ENCODE measurements around the gene GSE1. TPM values are rescaled to one million over a fixed set of nuclear protein-coding genes. Genes with fewer than 3 reads are reported as not detected.

GSE1 gene
- total and polyA plus RNA-seq, 9 of the 15 experiments (the other 6 are each of a cell fraction or from before 2014, with no cell fraction given), result 12.2 to 244 (median 57.9) TPM

DNA sequence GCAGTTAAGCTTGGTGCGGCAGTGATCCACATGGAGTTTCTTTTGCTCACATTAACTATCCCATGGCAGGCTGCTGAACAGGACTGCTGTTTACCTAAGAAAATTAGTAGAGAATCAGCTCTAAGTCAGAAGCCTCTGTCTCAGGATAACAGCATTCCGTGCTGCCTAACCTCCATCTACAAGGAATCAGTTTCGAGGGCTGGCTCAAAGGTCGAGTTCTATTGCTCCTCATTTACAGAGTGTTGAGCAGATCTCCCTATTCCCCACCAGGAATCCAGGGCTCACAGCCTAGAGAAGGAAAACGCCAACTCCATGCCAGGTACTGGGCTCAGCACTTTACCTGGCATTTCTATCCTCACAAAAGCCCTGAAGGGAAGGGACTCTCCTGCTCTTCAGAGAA lies 65.7 kb downstream of the GSE1 start:
- Histone ChIP-seq H3K79me2 (ENCODE audit: control insufficient read depth, insufficient read depth, low read length) (peaks cover 15% of the 10 kb centered on the region), H3K9ac (ENCODE audit: insufficient read depth in 1 of 2, low read depth in 2 of 2, low read length in 2 of 2) (no peak overlapping the region), H3K4me3 (no peak overlapping the region), H3K4me1 (replicated peaks in 1 of 2; ENCODE audit: control insufficient read depth in 2 of 2, insufficient read depth in 2 of 2, low read length in 2 of 2) (peaks cover 0 to 4% of the 10 kb centered on the region in 2 experiments; a peak in 3 of 5 replicates), H3K27me3 (ENCODE audit: control insufficient read depth in 2 of 2, insufficient read depth in 2 of 2, low read length in 2 of 2) (no peaks in the 10 kb centered on the region), H3K4me2 (ENCODE audit: insufficient read depth, low read length) (no peak overlapping the region), H3K36me3 (ENCODE audit: control insufficient read depth, insufficient read depth, low read length) (peaks cover 99% of the 10 kb centered on the region), H3K9me3 (replicated peaks; ENCODE audit: control insufficient read depth, insufficient read depth, low read depth, low read length) (no peaks in the 10 kb centered on the region), H2AFZ (ENCODE audit: low read depth, low read length) (no peak overlapping the region), H4K20me1 (replicated peaks; ENCODE audit: control insufficient read depth, insufficient read depth, low read length) (peaks cover 24% of the 10 kb centered on the region), H3K9me1 (ENCODE audit: control insufficient read depth, insufficient read depth, low read length) (peaks cover 2% of the 10 kb centered on the region), H3K27ac (ENCODE audit: extremely low read depth, low read depth, low read length) (no peak overlapping the region)
- DNase-seq (ENCODE audit: extremely low read depth in 1 of 4, low spot score in 3 of 4), result no peak
- no TSS peak for BruUV-seq (replicated peaks)
- POLR2A ChIA-PET, result interaction anchor here (0.6 to 1.5 kb wide), 8 partner anchors 9 to 274 kb away, joined by 3 to 4 read pairs (median 3); partner anchors contain the start of gene GINS2
- in situ Hi-C loops (cut with MboI), result no loop called here
- FAIRE-seq, result no peak
- intact Hi-C loops (cut with micrococcal nuclease), result no loop called here
- CTCF ChIA-PET (ENCODE audit: low intra/inter-chr PET ratio), result no interaction called here
- TF ChIP-seq ZNF778 (CRISPR knock-in tag; IDR thresholded peaks at IDR 0.05) (no peak), POLR2A (conservative IDR thresholded peaks at IDR 0.05) (0 out of 2 replicates have a peak, but pooled peaks have one; percentile 6)
- WGBS (ENCODE audit: insufficient coverage, low coverage, missing lambda C conversion rate), result 92% methylated on average over 5 of the region's 5 CpGs
- ATAC-seq, result no peak

DNA sequence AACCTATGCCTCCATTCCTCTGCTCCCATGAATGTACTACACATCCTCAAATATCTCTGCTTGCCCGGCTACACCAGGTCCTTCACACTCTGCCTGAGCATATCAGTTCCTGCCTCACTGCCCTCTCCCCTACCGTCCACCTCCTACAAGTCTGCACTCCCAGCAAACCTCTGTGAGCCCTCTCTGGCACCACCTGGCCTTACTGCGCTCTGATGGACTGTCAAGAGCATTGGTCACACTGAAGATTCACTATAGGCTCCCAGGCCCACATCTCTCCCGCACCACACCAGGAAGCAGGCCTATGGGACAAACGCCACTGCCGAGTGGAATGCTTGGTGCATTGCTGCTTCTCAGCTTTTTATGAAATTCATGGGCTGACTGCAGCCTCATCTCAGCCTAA lies 66.7 kb downstream of the GSE1 start:
- TF ChIP-seq ZNF695 (CRISPR knock-in tag; IDR thresholded peaks at IDR 0.05) (no peak), SMAD2 (IDR thresholded peaks at IDR 0.05; ENCODE audit: low read depth, low read length) (no peak), POLR2A (conservative IDR thresholded peaks at IDR 0.05) (0 out of 2 replicates have a peak, but pooled peaks have one; percentile 49), YY1 (IDR thresholded peaks at IDR 0.05; ENCODE audit: borderline replicate concordance in 1 of 3, control insufficient read depth in 1 of 3, extremely low read depth in 1 of 3, insufficient read depth in 3 of 3, insufficient read length in 1 of 3, insufficient replicate concordance in 2 of 3, low read depth in 1 of 3, low read length in 2 of 3) (no peak), SRSF1 (IDR thresholded peaks at IDR 0.05; ENCODE audit: low read depth, low read length) (no peak), XRCC5 (IDR thresholded peaks at IDR 0.05; ENCODE audit: low read depth, low read length) (no peak), DIDO1 (tag; IDR thresholded peaks at IDR 0.05; ENCODE audit: low read depth) (no peak), EGR1 (conservative IDR thresholded peaks at IDR 0.05) (no peak), SUPT5H (IDR thresholded peaks at IDR 0.05) (0 out of 2 replicates have a peak, but pooled peaks have one; percentile 36), GTF2E2 (tag; IDR thresholded peaks at IDR 0.05) (no peak), ZNF780A (CRISPR knock-in tag; IDR thresholded peaks at IDR 0.05) (no peak), CEBPB (tag; IDR thresholded peaks at IDR 0.05) (no peak), U2AF2 (optimal IDR thresholded peaks at IDR 0.05; ENCODE audit: low read depth, low read length) (no peak), TEAD2 (tag; IDR thresholded peaks at IDR 0.05) (no peak)
- TF ChIP-seq, protein P1, sequence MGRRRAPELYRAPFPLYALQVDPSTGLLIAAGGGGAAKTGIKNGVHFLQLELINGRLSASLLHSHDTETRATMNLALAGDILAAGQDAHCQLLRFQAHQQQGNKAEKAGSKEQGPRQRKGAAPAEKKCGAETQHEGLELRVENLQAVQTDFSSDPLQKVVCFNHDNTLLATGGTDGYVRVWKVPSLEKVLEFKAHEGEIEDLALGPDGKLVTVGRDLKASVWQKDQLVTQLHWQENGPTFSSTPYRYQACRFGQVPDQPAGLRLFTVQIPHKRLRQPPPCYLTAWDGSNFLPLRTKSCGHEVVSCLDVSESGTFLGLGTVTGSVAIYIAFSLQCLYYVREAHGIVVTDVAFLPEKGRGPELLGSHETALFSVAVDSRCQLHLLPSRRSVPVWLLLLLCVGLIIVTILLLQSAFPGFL (CRISPR knock-in tag; IDR thresholded peaks at IDR 0.05), result no peak
- no TSS peak for BruUV-seq (replicated peaks)
- CTCF ChIA-PET (ENCODE audit: low intra/inter-chr PET ratio), result no interaction called here
- ATAC-seq, result no peak
- Histone ChIP-seq H3K79me2 (ENCODE audit: control insufficient read depth, insufficient read depth, low read length) (peaks cover 23% of the 10 kb centered on the region), H3K27ac (ENCODE audit: extremely low read depth, low read depth, low read length) (no peak overlapping the region), H3K9me3 (replicated peaks; ENCODE audit: control insufficient read depth, insufficient read depth, low read depth, low read length) (no peaks in the 10 kb centered on the region), H3K9me1 (ENCODE audit: control insufficient read depth, insufficient read depth, low read length) (peaks cover 2% of the 10 kb centered on the region), H3K4me2 (ENCODE audit: insufficient read depth, low read length) (no peak overlapping the region), H3K9ac (ENCODE audit: insufficient read depth in 1 of 2, low read depth in 2 of 2, low read length in 2 of 2) (peak overlapping the region in 1 of 2 experiments; percentile 40; a peak in 1 of 4 replicates), H4K20me1 (replicated peaks; ENCODE audit: control insufficient read depth, insufficient read depth, low read length) (peaks cover 14% of the 10 kb centered on the region), H3K4me1 (replicated peaks in 1 of 2; ENCODE audit: control insufficient read depth in 2 of 2, insufficient read depth in 2 of 2, low read length in 2 of 2) (no peaks in the 10 kb centered on the region; a peak in 1 of 5 replicates), H3K4me3 (no peak overlapping the region), H3K27me3 (ENCODE audit: control insufficient read depth in 2 of 2, insufficient read depth in 2 of 2, low read length in 2 of 2) (no peaks in the 10 kb centered on the region), H2AFZ (ENCODE audit: low read depth, low read length) (no peak overlapping the region), H3K36me3 (ENCODE audit: control insufficient read depth, insufficient read depth, low read length) (peaks cover 98% of the 10 kb centered on the region)
- FAIRE-seq, result no peak
- in situ Hi-C loops (cut with MboI), result no loop called here
- no peak for DNase-seq (ENCODE audit: extremely low read depth in 1 of 4, low spot score in 3 of 4)
- POLR2A ChIA-PET, result interaction anchor here (0.7 to 1.5 kb wide), 3 partner anchors 8 to 214 kb away, joined by 3 to 4 read pairs (median 3); partner anchors contain the start of gene GINS2
- intact Hi-C loops (cut with micrococcal nuclease), result no loop called here
- WGBS (ENCODE audit: insufficient coverage, low coverage, missing lambda C conversion rate), result 78% methylated on average over 6 of the region's 6 CpGs
